ENCODE measurements around the gene ALG11. TPM values are rescaled to one million over a fixed set of nuclear protein-coding genes. Genes with fewer than 3 reads are reported as not detected.

The ALG11 gene
- total RNA-seq, 1 experiment from 2014 or later: 22.6 TPM

GRCh38 chr13:52036037-52036436, 23.8 kb downstream of the ALG11 start:
- no peak for ATAC-seq
- ChIA-PET POLR2A (no interaction called here), RAD21 (ENCODE audit: low non-redundant PET in 1 of 2, low total read pairs in 2 of 2, uncharacterized antibody in 2 of 2, unreplicated experiment in 2 of 2) (no interaction called here)

More at GRCh38 chr13:52036037-52036436, 23.8 kb downstream of the ALG11 start:
- no peak overlapping the region for H3K4me3 ChIP-seq (replicated peaks in 1 of 2; ENCODE audit: low read depth in 1 of 2, low read length in 2 of 2)
- no peaks in the 10 kb centered on the region for H3K79me2 ChIP-seq (ENCODE audit: insufficient read depth, low read length)
- no TSS peak for BruUV-seq (replicated peaks)
- no peaks in the 10 kb centered on the region for H3K4me1 ChIP-seq (ENCODE audit: control insufficient read depth in 1 of 2, insufficient read depth in 2 of 2, low read length in 2 of 2)
- H3K4me2 ChIP-seq (ENCODE audit: low read length): no peak overlapping the region
- no peak overlapping the region for H3K27ac ChIP-seq (ENCODE audit: low read depth, low read length)
- H3K27me3 ChIP-seq (ENCODE audit: insufficient read depth, low read length): no peaks in the 10 kb centered on the region
- H3K36me3 ChIP-seq (ENCODE audit: control insufficient read depth in 1 of 2, insufficient read depth in 2 of 2, low read length in 2 of 2): no peaks in the 10 kb centered on the region
- DNase-seq (ENCODE audit: low read depth, low spot score): no peak
- no peaks in the 10 kb centered on the region for H3K9me2 ChIP-seq (ENCODE audit: insufficient read depth)
- no peak overlapping the region for H3K9ac ChIP-seq (ENCODE audit: low read length)
- H4K20me1 ChIP-seq (ENCODE audit: insufficient read depth): no peaks in the 10 kb centered on the region
- no peak overlapping the region for H2AFZ ChIP-seq (ENCODE audit: low read depth, low read length, poor library complexity, severe bottlenecking)
- TF ChIP-seq JUND (IDR thresholded peaks at IDR 0.05) (no peak), POLR2A (IDR thresholded peaks at IDR 0.05; ENCODE audit: borderline replicate concordance, extremely low read depth, insufficient read depth, insufficient read length) (no peak), REST (IDR thresholded peaks at IDR 0.05; ENCODE audit: low read depth) (no peak), ZFX (IDR thresholded peaks at IDR 0.05) (no peak), EGR1 (IDR thresholded peaks at IDR 0.05; ENCODE audit: low read depth) (no peak), ATF3 (IDR thresholded peaks at IDR 0.05) (no peak), MAX (IDR thresholded peaks at IDR 0.05) (no peak), CBX3 (IDR thresholded peaks at IDR 0.05; ENCODE audit: low read depth) (no peak), SRF (IDR thresholded peaks at IDR 0.05; ENCODE audit: low read depth) (no peak), POLR2AphosphoS5 (IDR thresholded peaks at IDR 0.05; ENCODE audit: low read depth, low read length) (no peak), SIN3A (IDR thresholded peaks at IDR 0.05; ENCODE audit: low read depth) (no peak), SP1 (IDR thresholded peaks at IDR 0.05; ENCODE audit: low read depth) (no peak), FOSL1 (IDR thresholded peaks at IDR 0.05; ENCODE audit: low read depth) (no peak), CEBPB (IDR thresholded peaks at IDR 0.05; ENCODE audit: low read depth) (no peak), ELF1 (IDR thresholded peaks at IDR 0.05; ENCODE audit: borderline replicate concordance, low read depth) (no peak), EZH2phosphoT487 (IDR thresholded peaks at IDR 0.05; ENCODE audit: borderline replicate concordance) (no peak)
- intact Hi-C loops (cut with micrococcal nuclease): no loop called here
- H3K9me3 ChIP-seq (ENCODE audit: control insufficient read depth in 1 of 2, insufficient read depth in 1 of 2, low read depth in 1 of 2, low read length in 2 of 2): no peaks in the 10 kb centered on the region
- CTCF ChIA-PET: no interaction called here

All from HCT116 (cell line).